SK-N-SH treated with all-trans-retinoic acid at 6 μM for 48 hours (cell line): ENCODE measurements around the gene PLCB4.
A peak's percentile ranks its signal among the peaks of the same experiment; 100 is the strongest.

Experiments used
- ARNTL ChIP-seq: fragments of 450-650 bp; formaldehyde crosslinking; IDR thresholded peaks from 2 replicates; pipeline ENCODE4 v1.5.0; 2020; ENCODE audit warnings: low read depth, mild to moderate bottlenecking, moderate library complexity, borderline replicate concordance
- CSDC2 ChIP-seq: fragments of 250-450 bp; sonication (Bioruptor Pico); IDR thresholded peaks from 2 replicates; pipeline ENCODE4 v1.5.0; 2020; ENCODE audit warnings: mild to moderate bottlenecking, moderate library complexity
- GLIS3 ChIP-seq: fragments of 250-450 bp; sonication (Bioruptor Pico); IDR thresholded peaks from 2 replicates; pipeline ENCODE4 v1.5.0; 2020; ENCODE audit warnings: mild to moderate bottlenecking, moderate library complexity
- ISL1 ChIP-seq: fragments of 250-450 bp; sonication (Bioruptor Pico); IDR thresholded peaks from 2 replicates; pipeline ENCODE4 v2.1.2; 2022; ENCODE audit warnings: mild to moderate bottlenecking, moderate library complexity
- PPARA ChIP-seq: fragments of 250-450 bp; sonication (Bioruptor Pico); IDR thresholded peaks from 2 replicates; pipeline ENCODE4 v1.5.0; 2020; ENCODE audit warnings: mild to moderate bottlenecking, borderline replicate concordance
- RARB ChIP-seq: fragments of 250-450 bp; sonication (Bioruptor Pico); IDR thresholded peaks from 2 replicates; pipeline ENCODE4 v1.8.0; 2021; ENCODE audit warnings: mild to moderate bottlenecking, moderate library complexity
- SNAI2 ChIP-seq: fragments of 250-450 bp; sonication (Bioruptor Pico); IDR thresholded peaks from 2 replicates; pipeline ENCODE4 v1.5.0; 2020; ENCODE audit warnings: mild to moderate bottlenecking, moderate library complexity
- ZFP30 ChIP-seq: fragments of 450-650 bp; formaldehyde crosslinking; IDR thresholded peaks from 2 replicates; pipeline ENCODE4 v1.5.0; 2022; ENCODE audit warnings: mild to moderate bottlenecking, moderate library complexity
- ZNF70 ChIP-seq: fragments of 450-650 bp; formaldehyde crosslinking; IDR thresholded peaks from 2 replicates; pipeline ENCODE4 v1.5.0; 2020; ENCODE audit warnings: mild to moderate bottlenecking, moderate library complexity
- ZNF8 ChIP-seq: fragments of 450-650 bp; formaldehyde crosslinking; IDR thresholded peaks from 2 replicates; pipeline ENCODE4 v1.5.0; 2020; ENCODE audit warnings: mild to moderate bottlenecking, moderate library complexity
- TF ChIP-seq, protein P1 (sequence below): fragments of 250-450 bp; sonication (Bioruptor Pico); IDR thresholded peaks from 2 replicates; pipeline ENCODE4 v1.8.0; 2021; ENCODE audit warnings: low read depth, mild to moderate bottlenecking, moderate library complexity, borderline replicate concordance
- TF ChIP-seq, protein P2 (sequence below): fragments of 250-450 bp; sonication (Bioruptor Pico); IDR thresholded peaks from 2 replicates; pipeline ENCODE4 v1.8.0; 2020; ENCODE audit warnings: mild to moderate bottlenecking, moderate library complexity, borderline replicate concordance
- TF ChIP-seq, protein P3 (sequence below): fragments of 250-450 bp; sonication (Bioruptor Pico); IDR thresholded peaks from 2 replicates; pipeline ENCODE4 v1.5.1; 2020; ENCODE audit warnings: low read depth, mild to moderate bottlenecking, moderate library complexity

- TF ChIP-seq ZNF8 (CRISPR knock-in tag) (no peak), CSDC2 (CRISPR knock-in tag) (no peak), ZFP30 (CRISPR knock-in tag) (no peak), GLIS3 (CRISPR knock-in tag) (no peak), ARNTL (CRISPR knock-in tag) (no peak), ISL1 (peak; percentile 61), RARB (CRISPR knock-in tag) (no peak), SNAI2 (CRISPR knock-in tag) (no peak), PPARA (no peak), ZNF70 (CRISPR knock-in tag) (no peak)
- TF ChIP-seq, protein P1, sequence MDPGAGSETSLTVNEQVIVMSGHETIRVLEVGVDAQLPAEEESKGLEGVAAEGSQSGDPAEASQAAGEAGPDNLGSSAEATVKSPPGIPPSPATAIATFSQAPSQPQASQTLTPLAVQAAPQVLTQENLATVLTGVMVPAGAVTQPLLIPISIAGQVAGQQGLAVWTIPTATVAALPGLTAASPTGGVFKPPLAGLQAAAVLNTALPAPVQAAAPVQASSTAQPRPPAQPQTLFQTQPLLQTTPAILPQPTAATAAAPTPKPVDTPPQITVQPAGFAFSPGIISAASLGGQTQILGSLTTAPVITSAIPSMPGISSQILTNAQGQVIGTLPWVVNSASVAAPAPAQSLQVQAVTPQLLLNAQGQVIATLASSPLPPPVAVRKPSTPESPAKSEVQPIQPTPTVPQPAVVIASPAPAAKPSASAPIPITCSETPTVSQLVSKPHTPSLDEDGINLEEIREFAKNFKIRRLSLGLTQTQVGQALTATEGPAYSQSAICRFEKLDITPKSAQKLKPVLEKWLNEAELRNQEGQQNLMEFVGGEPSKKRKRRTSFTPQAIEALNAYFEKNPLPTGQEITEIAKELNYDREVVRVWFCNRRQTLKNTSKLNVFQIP (CRISPR knock-in tag): no peak
- TF ChIP-seq, protein P2, sequence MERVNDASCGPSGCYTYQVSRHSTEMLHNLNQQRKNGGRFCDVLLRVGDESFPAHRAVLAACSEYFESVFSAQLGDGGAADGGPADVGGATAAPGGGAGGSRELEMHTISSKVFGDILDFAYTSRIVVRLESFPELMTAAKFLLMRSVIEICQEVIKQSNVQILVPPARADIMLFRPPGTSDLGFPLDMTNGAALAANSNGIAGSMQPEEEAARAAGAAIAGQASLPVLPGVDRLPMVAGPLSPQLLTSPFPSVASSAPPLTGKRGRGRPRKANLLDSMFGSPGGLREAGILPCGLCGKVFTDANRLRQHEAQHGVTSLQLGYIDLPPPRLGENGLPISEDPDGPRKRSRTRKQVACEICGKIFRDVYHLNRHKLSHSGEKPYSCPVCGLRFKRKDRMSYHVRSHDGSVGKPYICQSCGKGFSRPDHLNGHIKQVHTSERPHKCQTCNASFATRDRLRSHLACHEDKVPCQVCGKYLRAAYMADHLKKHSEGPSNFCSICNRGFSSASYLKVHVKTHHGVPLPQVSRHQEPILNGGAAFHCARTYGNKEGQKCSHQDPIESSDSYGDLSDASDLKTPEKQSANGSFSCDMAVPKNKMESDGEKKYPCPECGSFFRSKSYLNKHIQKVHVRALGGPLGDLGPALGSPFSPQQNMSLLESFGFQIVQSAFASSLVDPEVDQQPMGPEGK (CRISPR knock-in tag): no peak
- TF ChIP-seq, protein P3, sequence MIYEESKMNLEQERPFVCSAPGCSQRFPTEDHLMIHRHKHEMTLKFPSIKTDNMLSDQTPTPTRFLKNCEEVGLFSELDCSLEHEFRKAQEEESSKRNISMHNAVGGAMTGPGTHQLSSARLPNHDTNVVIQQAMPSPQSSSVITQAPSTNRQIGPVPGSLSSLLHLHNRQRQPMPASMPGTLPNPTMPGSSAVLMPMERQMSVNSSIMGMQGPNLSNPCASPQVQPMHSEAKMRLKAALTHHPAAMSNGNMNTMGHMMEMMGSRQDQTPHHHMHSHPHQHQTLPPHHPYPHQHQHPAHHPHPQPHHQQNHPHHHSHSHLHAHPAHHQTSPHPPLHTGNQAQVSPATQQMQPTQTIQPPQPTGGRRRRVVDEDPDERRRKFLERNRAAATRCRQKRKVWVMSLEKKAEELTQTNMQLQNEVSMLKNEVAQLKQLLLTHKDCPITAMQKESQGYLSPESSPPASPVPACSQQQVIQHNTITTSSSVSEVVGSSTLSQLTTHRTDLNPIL: no peak
These were observed 260.6 kb downstream of the PLCB4 start for GRCh38 chr20:9329355-9330101.
